Peyer's patch (tissue), 4 donors: ENCODE data around the gene XPO4. TPM values are rescaled to one million over a fixed set of nuclear protein-coding genes. Genes with fewer than 3 reads are reported as not detected.
"Not testable (repeated sequence)": the region's sequence is repeated elsewhere in the genome, so short reads cannot be mapped to it uniquely, and the experiment has no call there.

Source experiments
- DNase-seq, 3 donors: peaks; one replicate each; pipeline ENCODE4 v3.0.0-alpha.2; 2017 to 2019
- H3K27ac ChIP-seq, 4 donors: fragments of 200-600 bp; sonication (generic); one replicate each; pipeline ENCODE4 v1.5.1; 2016 to 2019
- H3K27me3 ChIP-seq, 2 donors: fragments of 200-600 bp; sonication (generic); one replicate each; pipeline ENCODE4 v1.5.1; 2019
- H3K36me3 ChIP-seq, 3 donors: fragments of 200-600 bp; sonication (generic); one replicate each; pipeline ENCODE4 v1.5.1; 2016 to 2019
- H3K4me1 ChIP-seq, 4 donors: fragments of 200-600 bp; sonication (generic); one replicate each; pipeline ENCODE4 v1.5.1; 2016 to 2019
- H3K4me3 ChIP-seq, 4 donors: fragments of 200-600 bp; sonication (generic); 1 replicate in 3 of 4; 2 replicates in 1 of 4; pipeline ENCODE4 v1.5.1; 2016 to 2019; ENCODE audit warnings: mild to moderate bottlenecking in 1 of 4
- H3K9me3 ChIP-seq, 4 donors: fragments of 200-600 bp; sonication (generic); one replicate each; pipeline ENCODE4 v1.5.1; 2016 to 2019; ENCODE audit warnings: mild to moderate bottlenecking in 1 of 4
- CTCF ChIP-seq, 6 experiments: fragments of 450-650 bp in 4 of 6; fragments of 200-600 bp in 2 of 6; sonication (generic) in 1 of 6; IDR thresholded peaks; one replicate each; pipeline ENCODE4 v1.5.1; 2017 to 2019; ENCODE audit warnings: antibody characterized with exemption in 6 of 6, mild to moderate bottlenecking in 3 of 6, moderate library complexity in 1 of 6
- POLR2A ChIP-seq, 2 donors: fragments of 450-650 bp; IDR thresholded peaks; one replicate each; pipeline ENCODE4 v1.5.1; 2017; ENCODE audit warnings: antibody characterized with exemption in 2 of 2, mild to moderate bottlenecking in 2 of 2, moderate library complexity in 2 of 2
- total RNA-seq, 4 donors: library from RNA; depleted of rRNA; stranded (reverse); fragments of >200 nt; gene quantifications; one replicate each; pipeline ENCODE4 v1.1.0, GENCODE V29; 2016

The XPO4 gene
- total RNA-seq, 4 donors from 2014 or later = 9.5 to 26.4 (median 15.7) TPM

- no peak for DNase-seq
- TF ChIP-seq POLR2A (IDR thresholded peaks at IDR 0.05) (no peak), CTCF (IDR thresholded peaks at IDR 0.05) (no peak)
These were observed 37.1 kb upstream of the XPO4 start for GRCh38 chr13:20939662-20940061.

GRCh38 chr13:20938302-20938701 is 35.8 kb upstream of the XPO4 start:
- Histone ChIP-seq H3K4me1 (peaks cover 0 to 6% (median 0%) of the 10 kb centered on the region in 4 donors), H3K36me3 (no peaks in the 10 kb centered on the region), H3K27me3 (no peaks in the 10 kb centered on the region), H3K27ac (no peak overlapping the region), H3K9me3 (no peaks in the 10 kb centered on the region), H3K4me3 (no peak overlapping the region)
- TF ChIP-seq POLR2A (IDR thresholded peaks at IDR 0.05) (no peak), CTCF (IDR thresholded peaks at IDR 0.05) (no peak)
- no peak for DNase-seq

More at GRCh38 chr13:20939662-20940061, 37.1 kb upstream of the XPO4 start:
- H3K9me3 ChIP-seq = no peaks in the 10 kb centered on the region
- H3K27me3 ChIP-seq = no peaks in the 10 kb centered on the region
- H3K36me3 ChIP-seq = no peaks in the 10 kb centered on the region
- H3K4me3 ChIP-seq = no peak overlapping the region
- peaks cover 0 to 6% (median 0%) of the 10 kb centered on the region in 4 donors for H3K4me1 ChIP-seq
- no peak overlapping the region for H3K27ac ChIP-seq

GRCh38 chr13:20927596-20928257 is 25.2 kb upstream of the XPO4 start:
- Histone ChIP-seq H3K27me3 (no peaks in the 10 kb centered on the region), H3K4me3 (no peak overlapping the region), H3K4me1 (no peaks in the 10 kb centered on the region), H3K9me3 (no peaks in the 10 kb centered on the region), H3K27ac (no peak overlapping the region), H3K36me3 (no peaks in the 10 kb centered on the region)
- DNase-seq = no peak
- TF ChIP-seq CTCF (IDR thresholded peaks at IDR 0.05) = no peak
- TF ChIP-seq POLR2A (IDR thresholded peaks at IDR 0.05) = no peak

- not testable (repeated sequence) for H3K4me1 ChIP-seq, DNase-seq
These were observed 22.8 kb upstream of the XPO4 start for GRCh38 chr13:20925395-20925790.

GRCh38 chr13:20924758-20925394 is 22.3 kb upstream of the XPO4 start:
- Histone ChIP-seq H3K9me3 (no peaks in the 10 kb centered on the region), H3K27ac (no peak overlapping the region), H3K4me3 (no peak overlapping the region), H3K36me3 (no peaks in the 10 kb centered on the region), H3K27me3 (no peaks in the 10 kb centered on the region), H3K4me1 (no peaks in the 10 kb centered on the region)
- TF ChIP-seq POLR2A (IDR thresholded peaks at IDR 0.05) = no peak
- peak; percentile 27 to 69 (median 66) for TF ChIP-seq CTCF (IDR thresholded peaks at IDR 0.05)
- DNase-seq = peak in 2 of 3 donors; percentile 72 to 90

More at GRCh38 chr13:20925395-20925790, 22.8 kb upstream of the XPO4 start:
- not testable (repeated sequence) for H3K4me3 ChIP-seq, H3K27ac ChIP-seq, H3K36me3 ChIP-seq, H3K9me3 ChIP-seq, H3K27me3 ChIP-seq

- H3K27ac ChIP-seq = no peak overlapping the region
- TF ChIP-seq POLR2A (IDR thresholded peaks at IDR 0.05) = no peak
- no peak for TF ChIP-seq CTCF (IDR thresholded peaks at IDR 0.05)
These were observed 20.7 kb upstream of the XPO4 start for GRCh38 chr13:20923272-20923671.

More at GRCh38 chr13:20923272-20923671, 20.7 kb upstream of the XPO4 start:
- no peaks in the 10 kb centered on the region for H3K4me1 ChIP-seq
- H3K9me3 ChIP-seq = no peaks in the 10 kb centered on the region
- no peaks in the 10 kb centered on the region for H3K27me3 ChIP-seq
- H3K36me3 ChIP-seq = no peaks in the 10 kb centered on the region
- peak in 1 of 3 donors; percentile 17 for DNase-seq
- H3K4me3 ChIP-seq = no peak overlapping the region
